Vagina (tissue), 2 donors: ENCODE measurements around the gene KCNC4.

ENCODE experiments used
- CTCF ChIP-seq, 3 experiments: fragments of 450-650 bp in 2 of 3; fragments of 200-600 bp in 1 of 3; sonication (generic) in 1 of 3; IDR thresholded peaks; one replicate each; pipeline ENCODE4 v1.5.1; 2017 to 2019; ENCODE audit warnings: antibody characterized with exemption in 3 of 3, mild to moderate bottlenecking in 2 of 3, moderate library complexity in 2 of 3
- POLR2A ChIP-seq, 2 donors: fragments of 450-650 bp; IDR thresholded peaks; one replicate each; pipeline ENCODE4 v1.6.1; 2017; ENCODE audit warnings: antibody characterized with exemption in 2 of 2, mild to moderate bottlenecking in 2 of 2, moderate library complexity in 2 of 2
- POLR2AphosphoS5 ChIP-seq, 2 donors: sonication (generic); formaldehyde crosslinking; IDR thresholded peaks; one replicate each; pipeline ENCODE4 v1.9.0; 2017; ENCODE audit warnings: antibody characterized with exemption in 2 of 2, mild to moderate bottlenecking in 2 of 2, low read depth in 1 of 2; ENCODE audit not compliant: insufficient read depth in 1 of 2

- TF ChIP-seq CTCF (IDR thresholded peaks at IDR 0.05) = no peak
- TF ChIP-seq POLR2A (IDR thresholded peaks at IDR 0.05) = no peak
- no peak for TF ChIP-seq POLR2AphosphoS5 (IDR thresholded peaks at IDR 0.05; ENCODE audit: insufficient read depth in 1 of 2, low read depth in 1 of 2)
These were observed 9.9 kb upstream of the KCNC4 start for GRCh38 chr1:110200190-110200589.
